HG03354 (cell line): ENCODE results near the gene NDUFS3.
A peak's percentile ranks its signal among the peaks of the same experiment; 100 is the strongest.

Source experiments
- ATAC-seq: cut with Tn5 transposase; IDR thresholded peaks from one replicate; pipeline ENCODE4 v1.9.1; 2021; ENCODE audit warnings: mild to moderate bottlenecking; ENCODE audit not compliant: unreplicated experiment, poor library complexity, severe bottlenecking

NDUFS3 gene

GRCh38 chr11:47587723-47588326, 9.0 kb downstream of the NDUFS3 start:
- ATAC-seq, result no peak

GRCh38 chr11:47589118-47589517, 10.2 kb downstream of the NDUFS3 start:
- no peak for ATAC-seq

GRCh38 chr11:47589584-47589976, 10.7 kb downstream of the NDUFS3 start:
- ATAC-seq, result no peak

GRCh38 chr11:47589977-47590861, 11.3 kb downstream of the NDUFS3 start:
- no peak for ATAC-seq

- ATAC-seq, result no peak
Observed at GRCh38 chr11:47591764-47592163, 12.9 kb downstream of the NDUFS3 start.

- ATAC-seq, result no peak
Observed at GRCh38 chr11:47592251-47592650, 13.4 kb downstream of the NDUFS3 start.

GRCh38 chr11:47592970-47593369, 14.1 kb downstream of the NDUFS3 start:
- no peak for ATAC-seq

- no peak for ATAC-seq
Observed at GRCh38 chr11:47593492-47593933, 14.6 kb downstream of the NDUFS3 start.

- ATAC-seq, result no peak
Observed at GRCh38 chr11:47593934-47594855, 15.3 kb downstream of the NDUFS3 start, which contains the start of gene C1QTNF4. TSS of gene C1QTNF4 (minus strand) at chr11:47594411. CDS start at chr11:47590810, 3,601 bp downstream.

- no peak for ATAC-seq
Observed at GRCh38 chr11:47595029-47595428, 16.2 kb downstream of the NDUFS3 start.

GRCh38 chr11:47595967-47596366, 17.1 kb downstream of the NDUFS3 start:
- no peak for ATAC-seq

- ATAC-seq, result no peak
Observed at GRCh38 chr11:47599902-47600301, 21.0 kb downstream of the NDUFS3 start.

GRCh38 chr11:47603295-47603694, 24.4 kb downstream of the NDUFS3 start:
- no peak for ATAC-seq

- no peak for ATAC-seq
Observed at GRCh38 chr11:47605921-47606320, 27.0 kb downstream of the NDUFS3 start.

- ATAC-seq, result no peak
Observed at GRCh38 chr11:47606731-47607130, 27.9 kb downstream of the NDUFS3 start.

GRCh38 chr11:47607380-47607779, 28.5 kb downstream of the NDUFS3 start:
- no peak for ATAC-seq

- no peak for ATAC-seq
Observed at GRCh38 chr11:47609675-47610074, 30.8 kb downstream of the NDUFS3 start.

- ATAC-seq, result peak; percentile 75
Observed at GRCh38 chr11:47611348-47611794, 32.5 kb downstream of the NDUFS3 start.

- ATAC-seq, result no peak
Observed at GRCh38 chr11:47615249-47615648, 36.4 kb downstream of the NDUFS3 start.
